HPDE6-E6E7 (cell line): ENCODE measurements around the gene KLHL34.

Experiments
- DNase-seq: peaks from one replicate; pipeline ENCODE4 v3.0.0; 2011; ENCODE audit warnings: missing footprints; ENCODE audit errors: extremely low spot score

The KLHL34 gene

GRCh38 chrX:21658152-21658737, at the start of gene KLHL34:
TSS of gene KLHL34 (minus strand) at chrX:21658330. CDS start at chrX:21657788, 542 bp downstream.
- DNase-seq: no peak

GRCh38 chrX:21705225-21705624, 47.1 kb upstream of the KLHL34 start:
- DNase-seq: no peak

GRCh38 chrX:21702725-21703124, 44.6 kb upstream of the KLHL34 start:
- DNase-seq: no peak

GRCh38 chrX:21700967-21701366, 42.8 kb upstream of the KLHL34 start:
- no peak for DNase-seq

- DNase-seq: no peak
Observed at GRCh38 chrX:21700275-21700674, 42.1 kb upstream of the KLHL34 start.

GRCh38 chrX:21699136-21699535, 41.0 kb upstream of the KLHL34 start:
- no peak for DNase-seq

GRCh38 chrX:21698272-21698671, 40.1 kb upstream of the KLHL34 start:
- DNase-seq: no peak

- no peak for DNase-seq
Observed at GRCh38 chrX:21691512-21692018, 33.4 kb upstream of the KLHL34 start.

- no peak for DNase-seq
Observed at GRCh38 chrX:21683941-21684340, 25.8 kb upstream of the KLHL34 start.

GRCh38 chrX:21678048-21678612, 20.0 kb upstream of the KLHL34 start:
- DNase-seq: no peak

GRCh38 chrX:21675931-21676330, 17.8 kb upstream of the KLHL34 start:
- DNase-seq: no peak

- no peak for DNase-seq
Observed at GRCh38 chrX:21674430-21675186, 16.5 kb upstream of the KLHL34 start.

- DNase-seq: no peak
Observed at GRCh38 chrX:21666679-21667078, 8.5 kb upstream of the KLHL34 start.

GRCh38 chrX:21666252-21666651, 8.1 kb upstream of the KLHL34 start:
- DNase-seq: no peak

GRCh38 chrX:21662761-21663160, 4.6 kb upstream of the KLHL34 start:
- no peak for DNase-seq

- peak; percentile 11 for DNase-seq
Observed at GRCh38 chrX:21661316-21661715, 3.2 kb upstream of the KLHL34 start.

GRCh38 chrX:21660156-21660555, 2.0 kb upstream of the KLHL34 start:
- DNase-seq: no peak

GRCh38 chrX:21659320-21659719, 1.2 kb upstream of the KLHL34 start:
- DNase-seq: no peak

GRCh38 chrX:21658746-21659145, 616 bp upstream of the KLHL34 start:
- DNase-seq: no peak

GRCh38 chrX:21657318-21658151, 595 bp downstream of the KLHL34 start:
- no peak for DNase-seq

GRCh38 chrX:21656587-21657317, 1.4 kb downstream of the KLHL34 start:
- DNase-seq: no peak
